ENCODE measurements around the gene SYTL4.

- TF ChIP-seq CTCF (IDR thresholded peaks at IDR 0.05; ENCODE audit: insufficient read depth, low read length): no peak
- TF ChIP-seq POLR2AphosphoS5 (IDR thresholded peaks at IDR 0.05; ENCODE audit: low read depth): no peak
- no peak for TF ChIP-seq SPI1 (IDR thresholded peaks at IDR 0.05; ENCODE audit: borderline replicate concordance, low read depth)
- TF ChIP-seq GABPA (IDR thresholded peaks at IDR 0.05; ENCODE audit: low read depth): no peak
These were observed 16.2 kb upstream of the SYTL4 start for GRCh38 chrX:100748108-100748507.
